ENCODE results near the gene NECTIN1.

Gene NECTIN1

DNA sequence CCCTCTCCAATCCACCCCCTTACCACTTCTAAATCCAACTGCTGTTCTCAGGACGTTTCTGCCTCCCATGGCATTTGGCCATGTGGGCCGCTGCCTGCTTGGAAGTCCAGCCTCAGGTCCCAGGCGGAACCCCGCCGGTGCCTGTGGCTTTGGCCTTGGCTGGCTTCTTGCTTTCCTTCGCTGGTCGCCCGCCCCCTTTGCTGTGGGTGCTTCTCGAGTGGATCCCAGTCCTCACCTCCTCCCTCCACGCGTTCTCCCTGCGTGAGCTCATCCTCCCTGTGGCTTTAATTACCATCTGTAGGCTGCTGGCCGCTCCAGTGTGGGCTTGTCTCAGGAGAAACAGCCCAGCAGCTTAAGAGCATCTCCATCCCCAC, 111.7 kb downstream of the NECTIN1 start:
- DNase-seq (ENCODE audit: low spot score): no peak
- TF ChIP-seq, protein P1, sequence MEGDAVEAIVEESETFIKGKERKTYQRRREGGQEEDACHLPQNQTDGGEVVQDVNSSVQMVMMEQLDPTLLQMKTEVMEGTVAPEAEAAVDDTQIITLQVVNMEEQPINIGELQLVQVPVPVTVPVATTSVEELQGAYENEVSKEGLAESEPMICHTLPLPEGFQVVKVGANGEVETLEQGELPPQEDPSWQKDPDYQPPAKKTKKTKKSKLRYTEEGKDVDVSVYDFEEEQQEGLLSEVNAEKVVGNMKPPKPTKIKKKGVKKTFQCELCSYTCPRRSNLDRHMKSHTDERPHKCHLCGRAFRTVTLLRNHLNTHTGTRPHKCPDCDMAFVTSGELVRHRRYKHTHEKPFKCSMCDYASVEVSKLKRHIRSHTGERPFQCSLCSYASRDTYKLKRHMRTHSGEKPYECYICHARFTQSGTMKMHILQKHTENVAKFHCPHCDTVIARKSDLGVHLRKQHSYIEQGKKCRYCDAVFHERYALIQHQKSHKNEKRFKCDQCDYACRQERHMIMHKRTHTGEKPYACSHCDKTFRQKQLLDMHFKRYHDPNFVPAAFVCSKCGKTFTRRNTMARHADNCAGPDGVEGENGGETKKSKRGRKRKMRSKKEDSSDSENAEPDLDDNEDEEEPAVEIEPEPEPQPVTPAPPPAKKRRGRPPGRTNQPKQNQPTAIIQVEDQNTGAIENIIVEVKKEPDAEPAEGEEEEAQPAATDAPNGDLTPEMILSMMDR (IDR thresholded peaks at IDR 0.05; ENCODE audit: extremely low read depth, missing control alignments): no peak

DNA sequence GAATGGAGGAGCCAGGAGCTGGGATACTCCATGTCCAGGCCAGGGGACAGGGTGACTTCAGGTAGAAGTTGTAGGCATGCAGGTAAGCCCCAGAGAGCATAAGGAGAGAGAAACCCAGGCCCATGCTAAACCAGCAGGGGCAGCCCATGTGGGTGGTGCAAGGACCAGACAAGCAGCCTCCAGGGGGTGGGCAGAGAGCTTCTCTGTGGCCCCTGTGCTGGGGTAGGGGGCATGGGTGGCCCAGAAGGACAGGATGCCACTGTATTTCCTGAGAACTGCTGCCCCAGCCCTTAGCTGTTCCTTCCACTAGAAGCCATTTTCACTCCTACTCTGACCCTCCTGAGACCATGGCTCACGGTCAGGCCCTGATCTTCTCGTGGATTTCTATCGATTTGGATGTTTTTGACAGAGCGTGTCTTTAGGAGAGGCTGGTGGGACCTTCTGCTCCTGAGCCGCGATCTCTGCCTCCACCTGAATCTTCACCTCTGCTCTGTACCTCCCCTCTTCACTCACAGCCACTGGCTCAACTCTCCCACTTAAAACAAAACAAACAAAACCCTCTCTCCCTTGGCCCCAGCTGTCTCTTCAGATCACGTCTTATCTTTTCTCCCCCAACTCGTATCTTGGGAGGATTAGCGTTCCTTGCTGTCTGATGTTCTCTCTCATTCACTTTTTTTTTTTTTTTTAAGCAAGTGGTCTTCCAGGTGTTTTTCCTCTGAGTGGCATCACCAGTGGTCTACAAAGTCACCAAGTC, 112.2 kb downstream of the NECTIN1 start:
- TF ChIP-seq, protein P1 (IDR thresholded peaks at IDR 0.05; ENCODE audit: extremely low read depth, missing control alignments): no peak
- DNase-seq (ENCODE audit: low spot score): no peak

DNA sequence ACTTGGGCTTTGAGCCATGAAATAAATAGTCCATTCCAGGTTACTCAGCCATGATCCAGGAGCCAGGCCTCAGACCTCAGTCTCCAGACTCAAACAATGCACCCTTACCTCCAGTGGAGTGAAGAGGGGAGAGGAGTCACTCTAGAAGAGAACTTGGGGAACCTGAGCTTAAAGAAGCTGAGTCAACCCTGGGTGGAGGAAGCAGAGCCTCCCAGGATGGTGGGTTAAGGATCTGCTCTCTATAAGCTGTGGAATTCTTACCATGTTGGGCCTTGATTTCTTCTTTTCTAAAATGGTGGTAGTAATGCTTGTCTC, 113.2 kb downstream of the NECTIN1 start:
- TF ChIP-seq, protein P1 (IDR thresholded peaks at IDR 0.05; ENCODE audit: extremely low read depth, missing control alignments): no peak
- DNase-seq (ENCODE audit: low spot score): no peak

DNA sequence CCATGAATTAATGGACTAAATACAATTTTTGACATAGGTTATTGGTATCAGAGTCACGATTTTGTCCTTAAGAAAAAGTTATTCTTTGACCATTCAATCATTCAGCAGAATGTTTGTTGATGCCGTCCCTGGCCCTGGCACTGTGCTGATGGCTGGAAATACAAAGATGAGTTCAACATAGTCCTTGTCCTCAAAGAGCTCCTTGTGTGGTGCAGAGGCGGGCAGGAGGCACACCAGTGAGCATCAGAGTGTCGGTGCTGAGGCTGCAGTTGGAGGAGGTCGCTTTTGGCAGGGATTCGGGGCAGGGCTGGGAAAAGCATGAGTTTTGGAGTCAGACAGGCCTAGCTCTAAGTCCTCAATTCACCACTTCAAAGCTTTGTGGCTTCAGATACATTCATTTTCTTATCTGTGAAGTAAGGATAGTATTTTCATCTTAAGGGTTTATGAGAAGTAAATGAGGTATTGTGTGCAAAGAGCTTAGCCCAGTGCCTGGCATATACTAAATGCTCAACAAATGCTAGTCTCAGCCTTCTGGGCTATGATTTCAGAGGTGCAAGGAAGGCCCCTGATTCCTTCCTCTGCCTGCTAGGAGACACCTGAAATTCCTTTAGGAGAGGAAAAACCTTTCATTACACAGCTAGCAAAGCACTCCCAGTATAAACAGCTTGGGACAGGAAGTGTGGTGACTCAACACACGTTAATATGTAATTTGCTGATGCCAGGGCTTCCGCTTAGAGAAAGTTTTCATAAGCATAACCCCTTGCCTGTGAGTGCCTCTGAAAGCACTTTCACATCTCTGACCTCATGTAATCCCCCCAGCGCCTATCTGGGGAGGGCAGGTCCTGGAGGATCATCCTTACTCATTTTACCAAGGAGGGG, 113.8 kb downstream of the NECTIN1 start:
- peak; percentile 61 for DNase-seq (ENCODE audit: low spot score)
- TF ChIP-seq, protein P1 (IDR thresholded peaks at IDR 0.05; ENCODE audit: extremely low read depth, missing control alignments): no peak

DNA sequence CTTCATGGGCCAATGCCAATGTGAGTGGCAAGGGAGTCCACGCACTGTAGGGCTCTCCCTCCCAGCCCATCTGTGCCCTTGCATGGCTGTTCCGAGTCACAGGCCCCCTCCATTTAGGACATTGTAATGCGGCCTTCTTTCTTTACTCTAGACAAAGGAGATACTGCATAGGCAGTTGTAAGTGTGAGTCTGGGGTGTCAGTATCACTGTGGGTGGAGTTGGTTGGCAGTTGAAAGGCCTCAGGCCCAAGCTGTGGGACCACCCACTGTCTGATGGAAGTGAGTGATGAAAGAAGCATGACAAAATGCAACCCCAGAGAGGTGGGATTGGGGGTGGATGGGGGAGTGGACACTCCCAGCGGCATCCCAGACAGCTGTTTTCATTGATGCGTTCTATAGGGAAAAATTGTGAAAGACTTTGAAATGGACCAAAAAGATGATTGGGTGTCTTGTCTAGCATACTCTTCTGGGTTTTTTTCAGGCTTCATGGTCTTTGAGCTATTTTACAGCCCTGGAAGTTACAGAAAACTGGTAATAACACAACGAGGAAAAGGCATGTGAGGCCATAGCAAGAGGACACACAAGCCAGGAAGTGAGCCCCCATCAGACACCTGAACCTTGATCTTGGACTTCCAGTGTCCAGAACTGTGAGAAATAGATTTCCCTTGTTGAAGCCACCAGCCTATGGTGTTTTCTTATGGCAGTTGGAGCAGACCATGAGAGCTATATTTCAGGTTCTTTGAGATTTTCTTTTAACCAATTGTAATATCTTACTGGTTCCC, 114.6 kb downstream of the NECTIN1 start:
- no peak for DNase-seq (ENCODE audit: low spot score)
- TF ChIP-seq, protein P1 (IDR thresholded peaks at IDR 0.05; ENCODE audit: extremely low read depth, missing control alignments): no peak

DNA sequence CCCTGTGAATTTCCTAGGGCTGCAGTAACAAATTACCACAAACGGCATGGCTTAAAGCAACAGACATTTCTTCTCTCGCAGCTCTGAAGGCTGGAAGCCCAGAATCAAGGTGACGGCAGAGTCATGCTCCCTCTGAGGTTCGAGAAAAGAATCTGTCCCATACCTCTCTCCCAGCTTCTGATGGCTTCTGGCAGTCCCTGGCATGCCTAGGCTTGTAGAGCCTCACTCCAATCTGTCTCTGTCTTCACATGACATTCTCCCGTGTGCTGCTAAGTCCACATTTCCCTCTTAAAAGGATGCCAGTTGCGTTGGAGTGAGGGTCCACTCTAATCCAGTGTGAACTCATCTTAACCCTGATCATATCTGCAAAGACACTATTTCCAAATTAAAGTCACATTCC, 116.2 kb downstream of the NECTIN1 start:
- DNase-seq (ENCODE audit: low spot score): no peak
- TF ChIP-seq, protein P1 (IDR thresholded peaks at IDR 0.05; ENCODE audit: extremely low read depth, missing control alignments): no peak
